ENCODE results near the gene TMC8.

TMC8 gene

GRCh38 chr17:78125138-78125913, 5.2 kb upstream of the TMC8 start (continued):
- TF ChIP-seq REPIN1 (tag by site-specific recombination; IDR thresholded peaks at IDR 0.05; ENCODE audit: low read depth): no peak
- no peak for TF ChIP-seq ZNF311 (tag by site-specific recombination; IDR thresholded peaks at IDR 0.05; ENCODE audit: borderline replicate concordance)
- no peak for TF ChIP-seq ZNF626 (tag by site-specific recombination; IDR thresholded peaks at IDR 0.05)
- no peak for TF ChIP-seq HIC1 (tag by site-specific recombination; IDR thresholded peaks at IDR 0.05)
- TF ChIP-seq EGR2 (tag by site-specific recombination; IDR thresholded peaks at IDR 0.05; ENCODE audit: low read depth): no peak
- no peak for TF ChIP-seq ZNF658 (tag by site-specific recombination; IDR thresholded peaks at IDR 0.05)
- no peak for TF ChIP-seq ZNF629 (tag by site-specific recombination; IDR thresholded peaks at IDR 0.05)

GRCh38 chr17:78125976-78126894, 4.3 kb upstream of the TMC8 start:
- no peak overlapping the region for H3K27ac ChIP-seq (ENCODE audit: extremely low read depth, low read depth, low read length)
- H3K36me3 ChIP-seq (ENCODE audit: control insufficient read depth in 2 of 2, insufficient read depth in 1 of 2, low read length in 2 of 2): peaks cover 7 to 21% of the 10 kb centered on the region in 2 experiments; a peak in 2 of 3 replicates
- no peak overlapping the region for H3K4me3 ChIP-seq (ENCODE audit: low read depth, low read length)
- ChIA-PET POLR2A (interaction anchor here (0.5 to 0.9 kb wide), 2 partner anchors 13 to 25 kb away, joined by 5 to 9 read pairs; no protein-coding TSS in a partner anchor), CTCF (interaction anchor here (0.6 to 2.2 kb wide), 9 partner anchors 10 to 1170 kb away, joined by 3 to 13 read pairs (median 3); partner anchors contain the start of genes AFMID and TK1)
- peaks cover 6% of the 10 kb centered on the region; the same call in 1 of the 2 replicates for H3K4me1 ChIP-seq (ENCODE audit: control insufficient read depth, insufficient read depth, low read length)
- H3K9me3 ChIP-seq (ENCODE audit: control insufficient read depth, insufficient read depth, low read depth, low read length): no peaks in the 10 kb centered on the region
- TF ChIP-seq ZNF404 (tag by site-specific recombination; IDR thresholded peaks at IDR 0.05): no peak
- no peak for TF ChIP-seq ZNF639 (tag by site-specific recombination; IDR thresholded peaks at IDR 0.05)
- no peak for TF ChIP-seq ZNF138 (tag by site-specific recombination; IDR thresholded peaks at IDR 0.05; ENCODE audit: borderline replicate concordance)
- TF ChIP-seq ZNF785 (tag by site-specific recombination; IDR thresholded peaks at IDR 0.05): no peak
- TF ChIP-seq ZIC2 (tag by site-specific recombination; IDR thresholded peaks at IDR 0.05): peak; percentile 76
- TF ChIP-seq HOXC10 (CRISPR knock-in tag; IDR thresholded peaks at IDR 0.05): no peak
- TF ChIP-seq ZFP37 (tag by site-specific recombination; IDR thresholded peaks at IDR 0.05): no peak
- TF ChIP-seq ZNF624 (tag by site-specific recombination; IDR thresholded peaks at IDR 0.05): no peak
- TF ChIP-seq KLF17 (tag by site-specific recombination; IDR thresholded peaks at IDR 0.05): no peak
- TF ChIP-seq ZNF341 (tag by site-specific recombination; IDR thresholded peaks at IDR 0.05; ENCODE audit: low read depth): no peak
- peak; percentile 64; the same call in 1 of the 2 replicates for TF ChIP-seq ZBTB8A (tag by site-specific recombination; IDR thresholded peaks at IDR 0.05)
- no peak for TF ChIP-seq ZNF146 (tag by site-specific recombination; IDR thresholded peaks at IDR 0.05)
- TF ChIP-seq PATZ1 (tag by site-specific recombination; IDR thresholded peaks at IDR 0.05): 0 out of 2 replicates have a peak, but pooled peaks have one; percentile 14
- TF ChIP-seq ZNF292 (tag by site-specific recombination; IDR thresholded peaks at IDR 0.05; ENCODE audit: borderline replicate concordance, low read depth): no peak
- TF ChIP-seq ZBTB6 (tag by site-specific recombination; IDR thresholded peaks at IDR 0.05): no peak
- no peak for TF ChIP-seq ZNF76 (tag by site-specific recombination; IDR thresholded peaks at IDR 0.05; ENCODE audit: borderline replicate concordance, low read depth)
- no peak for TF ChIP-seq GLIS1 (tag by site-specific recombination; IDR thresholded peaks at IDR 0.05)
- TF ChIP-seq HOXA7 (CRISPR knock-in tag; IDR thresholded peaks at IDR 0.05; ENCODE audit: borderline replicate concordance): no peak
